ENCODE measurements around the gene NR3C2.

- TF ChIP-seq ZNF331 (CRISPR knock-in tag; IDR thresholded peaks at IDR 0.05; ENCODE audit: low read depth) (no peak), CTCF (conservative IDR thresholded peaks at IDR 0.05; ENCODE audit: low read depth in 2 of 2) (no peak), ZNF462 (CRISPR knock-in tag; IDR thresholded peaks at IDR 0.05) (no peak), POLR2AphosphoS5 (IDR thresholded peaks at IDR 0.05; ENCODE audit: low read depth) (no peak)
Measured at GRCh38 chr4:148030193-148030873, 411.9 kb downstream of the NR3C2 start.
